ENCODE results near the gene UPK2.
"Not testable (repeated sequence)": the region's sequence is repeated elsewhere in the genome, so short reads cannot be mapped to it uniquely, and the experiment has no call there.

UPK2 gene

GRCh38 chr11:118988280-118988679 is 32.2 kb downstream of the UPK2 start:
- no peak overlapping the region for H3K27ac Mint-ChIP-seq
- H3K9me3 Mint-ChIP-seq = peaks cover 23% of the 10 kb centered on the region
- no peak for TF ChIP-seq CTCF (IDR thresholded peaks at IDR 0.05)
- no peak for DNase-seq
- no peaks in the 10 kb centered on the region for H3K4me1 Mint-ChIP-seq
- H3K4me3 Mint-ChIP-seq = no peak overlapping the region
- H3K27me3 Mint-ChIP-seq (ENCODE audit: low read depth, poor library complexity) = peaks cover 4% of the 10 kb centered on the region
- peaks cover 25% of the 10 kb centered on the region for H3K36me3 Mint-ChIP-seq (ENCODE audit: low read depth)

- not testable (repeated sequence) for H3K27ac Mint-ChIP-seq; DNase-seq; H3K4me3 Mint-ChIP-seq; H3K4me1 Mint-ChIP-seq; H3K27me3 Mint-ChIP-seq (ENCODE audit: low read depth, poor library complexity)
- H3K9me3 Mint-ChIP-seq = peaks cover 32% of the 10 kb centered on the region
- peaks cover 42% of the 10 kb centered on the region for H3K36me3 Mint-ChIP-seq (ENCODE audit: low read depth)
Measured at GRCh38 chr11:118991486-118992038, 35.5 kb downstream of the UPK2 start.

GRCh38 chr11:118996926-118997626 is 41.0 kb downstream of the UPK2 start:
- Mint-ChIP-seq H3K27ac (no peak overlapping the region), H3K9me3 (peaks cover 19% of the 10 kb centered on the region), H3K4me3 (peak overlapping the region; percentile 97), H3K4me1 (peaks cover 42% of the 10 kb centered on the region), H3K36me3 (ENCODE audit: low read depth) (peaks cover 48% of the 10 kb centered on the region), H3K27me3 (ENCODE audit: low read depth, poor library complexity) (peaks cover 5% of the 10 kb centered on the region)
- no peak for DNase-seq
- no peak for TF ChIP-seq CTCF (IDR thresholded peaks at IDR 0.05)

- peaks cover 13% of the 10 kb centered on the region for H3K9me3 Mint-ChIP-seq
- peak within 1 kb of the TSS; percentile 97 for H3K4me3 Mint-ChIP-seq
- peak; percentile 98 for DNase-seq
- peaks cover 46% of the 10 kb centered on the region for H3K36me3 Mint-ChIP-seq (ENCODE audit: low read depth)
- H3K27me3 Mint-ChIP-seq (ENCODE audit: low read depth, poor library complexity) = peaks cover 5% of the 10 kb centered on the region
- peaks cover 42% of the 10 kb centered on the region for H3K4me1 Mint-ChIP-seq
- H3K27ac Mint-ChIP-seq = peak within 1 kb of the TSS; percentile 98
- TF ChIP-seq CTCF (IDR thresholded peaks at IDR 0.05) = no peak
Measured at GRCh38 chr11:118997627-118998387, 41.7 kb downstream of the UPK2 start, which contains the start of gene CENATAC. TSS of gene CENATAC (plus strand) at chr11:118998138. CDS start at chr11:118998198, 60 bp downstream.

- H3K27ac Mint-ChIP-seq = peak overlapping the region; percentile 98
- no peak for DNase-seq
- TF ChIP-seq CTCF (IDR thresholded peaks at IDR 0.05) = no peak
- peaks cover 42% of the 10 kb centered on the region for H3K4me1 Mint-ChIP-seq
- peaks cover 8% of the 10 kb centered on the region for H3K9me3 Mint-ChIP-seq
- peaks cover 5% of the 10 kb centered on the region for H3K27me3 Mint-ChIP-seq (ENCODE audit: low read depth, poor library complexity)
- peak overlapping the region; percentile 97 for H3K4me3 Mint-ChIP-seq
- peaks cover 46% of the 10 kb centered on the region for H3K36me3 Mint-ChIP-seq (ENCODE audit: low read depth)
Measured at GRCh38 chr11:118998388-118998717, 42.3 kb downstream of the UPK2 start.

GRCh38 chr11:118998822-118999221 is 42.7 kb downstream of the UPK2 start:
- Mint-ChIP-seq H3K27me3 (ENCODE audit: low read depth, poor library complexity) (peaks cover 5% of the 10 kb centered on the region), H3K4me1 (peaks cover 42% of the 10 kb centered on the region), H3K9me3 (peaks cover 3% of the 10 kb centered on the region), H3K27ac (peak overlapping the region; percentile 98), H3K4me3 (peak overlapping the region; percentile 97), H3K36me3 (ENCODE audit: low read depth) (peaks cover 46% of the 10 kb centered on the region)
- no peak for TF ChIP-seq CTCF (IDR thresholded peaks at IDR 0.05)
- DNase-seq = no peak

Measured in nephron progenitor cell (in vitro differentiated cells).